Hypothalamus (tissue), 51 donors: ENCODE results near the gene CAV2.
"Not testable (repeated sequence)": the region's sequence is repeated elsewhere in the genome, so short reads cannot be mapped to it uniquely, and the experiment has no call there.

Source experiments
- DNase-seq, 51 donors: peaks; one replicate each; lab custom pipeline; 2025; lab: John Stamatoyannopoulos, UW

CAV2 gene, protein sequence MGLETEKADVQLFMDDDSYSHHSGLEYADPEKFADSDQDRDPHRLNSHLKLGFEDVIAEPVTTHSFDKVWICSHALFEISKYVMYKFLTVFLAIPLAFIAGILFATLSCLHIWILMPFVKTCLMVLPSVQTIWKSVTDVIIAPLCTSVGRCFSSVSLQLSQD

DNA sequence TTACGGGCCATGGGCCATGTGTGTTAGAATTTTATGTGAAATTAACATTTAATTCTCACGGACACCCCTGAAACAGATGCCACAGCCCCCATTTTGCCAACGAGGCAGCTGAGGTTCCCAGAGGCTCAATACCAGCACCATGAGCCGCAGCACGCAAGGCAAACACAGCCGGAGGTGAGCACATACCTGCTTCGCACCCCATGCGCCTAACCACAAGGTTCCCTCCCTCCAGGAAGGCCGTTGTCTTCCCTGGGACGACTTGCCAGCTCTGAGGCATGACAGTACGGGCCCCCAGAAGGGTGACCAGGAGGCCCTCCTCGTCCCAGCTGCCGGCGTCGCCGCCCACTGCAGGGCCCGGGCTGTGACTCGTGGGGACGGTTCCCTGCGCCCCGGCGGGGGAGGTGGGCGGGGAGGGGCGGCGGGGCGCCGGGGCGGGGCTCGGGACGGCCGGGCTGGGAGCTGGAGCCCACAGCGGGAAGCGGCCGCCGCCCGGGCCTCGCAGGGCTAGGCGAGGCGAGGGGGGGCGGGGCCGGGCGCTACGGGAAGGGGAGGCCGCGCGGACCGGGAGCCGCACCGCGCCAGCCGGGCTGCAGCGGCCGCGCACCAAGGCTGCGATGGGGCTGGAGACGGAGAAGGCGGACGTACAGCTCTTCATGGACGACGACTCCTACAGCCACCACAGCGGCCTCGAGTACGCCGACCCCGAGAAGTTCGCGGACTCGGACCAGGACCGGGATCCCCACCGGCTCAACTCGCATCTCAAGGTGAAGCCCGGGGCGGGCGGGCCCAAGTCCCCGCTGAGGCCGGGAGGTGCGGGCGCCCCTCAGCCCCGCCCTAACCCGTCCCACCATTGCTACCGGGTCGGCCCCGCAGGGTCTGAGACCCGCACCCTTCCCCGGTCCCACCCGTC is at the start of gene CAV2:
CAV2 (plus strand) TSS at position 571 of the 910 bp plus-strand sequence; CDS start at position 615, 44 bp downstream.
- DNase-seq: peak in 13 of 51 donors; percentile 5 to 45 (median 18)

DNA sequence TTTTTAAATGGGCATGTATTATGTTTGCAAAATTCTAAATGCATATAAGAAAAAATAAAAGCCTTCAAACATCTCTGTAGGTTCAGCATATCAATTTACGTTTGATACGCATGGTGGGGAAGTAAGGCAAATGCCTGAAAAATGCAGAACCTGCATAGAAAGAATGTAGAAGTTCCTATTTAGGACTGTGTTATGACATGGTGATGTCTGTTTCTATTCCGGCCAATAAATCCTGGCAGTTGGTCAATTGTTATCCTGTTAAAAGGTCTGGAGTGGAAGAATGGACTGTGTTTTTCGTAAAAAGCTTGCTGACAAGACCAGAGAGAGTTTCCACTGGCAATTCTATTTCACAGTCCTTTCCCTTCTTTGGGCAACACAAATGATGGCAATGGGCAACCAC is 49.6 kb upstream of the CAV2 start:
- no peak for DNase-seq

DNA sequence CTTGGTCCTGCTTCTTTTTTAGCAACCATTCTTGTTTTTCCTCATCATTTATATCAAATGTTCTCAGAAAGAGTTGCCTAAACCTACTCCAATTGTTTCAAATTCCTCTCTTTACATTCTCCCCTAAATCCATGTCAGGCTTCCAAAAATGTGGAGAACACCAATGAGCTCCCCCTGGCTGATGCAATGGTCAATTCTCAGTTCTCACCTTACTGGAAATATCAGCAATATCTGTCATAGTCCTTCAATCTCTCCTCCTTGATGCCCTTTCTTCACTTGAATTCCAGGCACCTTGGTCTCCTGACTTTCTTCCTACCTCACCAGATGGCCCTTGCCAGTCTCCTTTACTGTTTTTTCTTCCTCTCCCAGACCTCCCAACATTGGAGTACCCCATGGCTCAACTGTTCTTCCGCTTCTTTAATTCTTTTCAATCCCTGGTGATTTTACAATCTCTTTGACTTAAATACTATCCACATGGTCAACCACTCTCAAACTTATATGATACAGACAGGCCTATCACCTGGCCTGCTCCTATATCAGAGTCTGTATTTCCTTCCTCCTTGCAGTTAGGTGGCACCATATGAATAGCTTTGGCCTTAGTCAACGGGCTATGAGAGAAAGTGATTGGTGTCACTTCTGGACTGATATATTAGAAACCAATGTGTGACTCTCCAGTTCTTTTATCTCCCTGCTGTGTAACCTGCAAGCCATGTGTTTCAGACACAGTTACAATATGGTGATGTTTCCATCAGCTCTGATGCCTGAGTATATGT is 47.4 kb upstream of the CAV2 start:
- DNase-seq: no peak

DNA sequence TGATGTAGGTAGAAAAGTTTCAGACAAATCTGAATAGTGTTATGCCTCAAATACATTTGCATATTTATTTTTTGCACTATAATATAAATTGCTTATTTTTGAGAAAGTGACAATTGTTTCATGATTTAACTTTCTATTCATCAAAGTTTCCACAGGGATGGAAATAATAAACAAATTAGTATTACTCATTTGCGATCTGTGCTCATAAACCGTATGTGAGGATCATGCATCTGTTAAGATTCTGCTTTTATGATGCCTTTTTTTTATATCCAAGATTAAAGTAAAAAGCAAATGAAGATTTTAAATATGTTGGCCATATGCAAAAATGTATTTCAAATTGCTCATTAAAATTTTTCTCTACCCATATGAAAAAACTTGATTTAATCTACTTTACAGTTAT is 45.2 kb upstream of the CAV2 start:
- no peak for DNase-seq

DNA sequence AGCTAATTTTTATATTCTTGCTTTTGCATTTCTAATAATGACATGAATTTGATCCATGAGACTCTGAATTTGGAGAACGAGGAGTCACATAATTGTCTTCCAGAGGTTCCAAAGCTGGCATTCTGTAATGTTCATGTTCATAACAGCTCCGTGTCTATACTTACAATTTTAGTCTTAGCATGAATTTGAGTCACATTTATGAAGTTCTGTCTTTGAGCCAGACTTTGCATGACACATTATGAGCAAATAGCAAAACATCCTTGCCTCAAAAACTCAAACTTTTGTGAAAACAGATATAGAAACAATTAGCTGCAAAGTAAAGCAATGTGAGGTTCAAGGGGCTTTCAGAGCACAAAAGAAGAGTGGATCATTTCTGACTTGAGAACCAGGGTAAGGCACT is 44.5 kb upstream of the CAV2 start:
- no peak for DNase-seq

DNA sequence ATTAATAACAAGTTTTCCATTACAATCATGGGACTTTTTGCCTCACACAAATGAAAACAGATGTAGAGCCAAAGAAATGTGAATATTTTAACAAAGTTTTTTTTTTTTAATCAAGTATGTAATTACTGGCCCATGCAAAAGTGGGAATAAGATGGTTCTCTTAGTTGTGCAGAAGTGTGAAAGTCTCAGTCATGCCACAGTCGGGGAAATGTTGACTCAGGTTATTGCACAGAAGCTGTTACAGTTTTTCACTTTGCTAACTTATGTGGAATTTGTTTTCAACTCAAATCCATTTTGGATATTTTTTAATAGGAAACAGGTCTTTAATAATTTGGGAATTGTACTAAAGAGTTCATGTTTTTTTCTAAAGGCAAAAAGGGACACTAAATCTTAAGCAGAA is 44.0 kb upstream of the CAV2 start:
- DNase-seq: no peak

DNA sequence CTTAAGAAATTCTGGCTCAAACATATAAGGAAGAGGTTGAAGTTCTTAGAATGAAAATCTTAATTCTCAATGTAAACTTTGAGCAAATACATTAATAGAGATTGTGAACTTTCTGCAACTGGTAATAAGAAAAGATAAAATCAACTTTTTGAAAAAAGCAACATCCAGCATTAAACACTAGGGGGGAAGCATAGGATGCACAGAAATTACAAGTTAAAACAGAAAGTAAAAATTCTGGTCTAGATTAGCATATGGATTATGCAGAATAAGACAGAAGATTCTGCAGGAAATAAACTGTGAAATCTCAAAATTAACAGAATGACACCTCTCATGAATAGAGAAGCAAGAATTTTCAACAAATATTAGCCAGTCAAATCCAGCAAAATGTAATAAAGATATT is 38.0 kb upstream of the CAV2 start:
- DNase-seq: no peak

DNA sequence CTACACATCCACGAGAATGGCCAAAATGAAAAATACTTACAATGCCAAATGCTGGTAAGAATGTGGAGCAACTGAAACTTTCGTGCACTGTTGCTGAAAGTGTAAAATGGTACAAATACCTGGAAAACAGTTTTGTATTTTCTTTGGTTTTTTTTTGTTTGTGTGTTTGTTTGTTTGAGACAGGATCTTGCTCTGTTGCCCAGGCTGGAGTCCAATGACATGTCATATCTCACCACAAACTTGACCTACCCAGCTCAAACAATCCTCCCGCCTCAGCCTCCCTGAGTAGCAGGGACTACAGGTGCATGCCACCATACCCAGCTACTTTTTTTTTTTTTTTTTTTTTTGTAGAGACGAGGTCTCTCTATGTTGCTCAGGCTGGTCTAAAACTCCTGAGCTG is 35.6 kb upstream of the CAV2 start:
- DNase-seq: no peak

DNA sequence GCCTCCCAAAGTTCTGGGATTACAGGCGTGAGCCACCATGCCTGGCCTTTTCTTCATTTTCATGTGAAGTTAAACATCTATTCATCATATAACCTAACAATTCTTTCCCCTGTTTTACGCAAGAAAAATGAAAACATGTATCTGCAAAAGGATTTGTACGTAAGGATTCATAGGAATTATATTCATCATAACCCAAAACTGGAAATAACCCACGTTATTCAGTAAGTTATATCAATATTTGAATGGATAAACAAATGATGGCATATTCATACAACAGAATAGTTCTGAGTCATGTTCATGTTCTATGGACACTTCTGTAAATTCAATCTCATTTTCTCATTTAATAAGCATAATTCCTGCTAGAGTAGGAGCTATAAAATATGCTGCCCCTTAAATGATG is 35.2 kb upstream of the CAV2 start:
- DNase-seq: no peak

DNA sequence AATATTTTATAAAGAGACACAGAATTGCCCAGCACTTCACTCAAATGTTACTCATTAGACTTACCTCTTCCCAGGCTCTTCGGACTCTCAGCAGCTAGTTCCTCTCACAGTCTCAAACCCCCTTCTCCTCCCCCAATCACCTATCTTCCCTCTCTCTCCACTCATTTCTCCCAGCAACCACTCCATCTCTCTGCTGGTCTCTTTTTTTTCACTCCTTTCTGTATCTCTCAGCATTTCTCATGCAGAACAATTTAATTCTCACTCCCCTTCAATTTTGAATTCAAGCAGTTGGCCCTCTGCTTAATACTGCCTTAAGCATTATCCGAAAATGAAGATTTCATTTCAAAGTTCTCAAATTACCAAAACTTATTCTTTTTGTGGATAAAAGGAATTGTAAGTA is 34.4 kb upstream of the CAV2 start:
- no peak for DNase-seq

DNA sequence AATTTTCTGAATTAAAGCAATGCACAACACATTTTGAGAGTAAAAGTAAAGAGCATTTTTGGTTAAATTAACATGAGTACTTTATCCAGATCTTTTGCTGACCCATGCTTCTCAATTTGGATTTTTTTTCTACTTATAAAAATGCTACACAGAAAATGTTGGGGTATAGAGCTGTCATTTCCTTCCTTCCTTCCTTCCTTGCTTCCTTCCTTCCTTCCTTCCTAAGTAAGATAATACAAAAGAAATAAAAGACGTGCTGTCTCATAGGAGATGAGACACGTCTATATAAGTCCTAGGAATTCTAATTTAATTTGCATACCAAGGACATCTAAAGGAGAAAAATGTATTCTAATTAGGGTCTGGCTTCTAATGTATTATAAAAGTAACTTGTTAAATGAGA is 31.0 kb upstream of the CAV2 start:
- DNase-seq: no peak

DNA sequence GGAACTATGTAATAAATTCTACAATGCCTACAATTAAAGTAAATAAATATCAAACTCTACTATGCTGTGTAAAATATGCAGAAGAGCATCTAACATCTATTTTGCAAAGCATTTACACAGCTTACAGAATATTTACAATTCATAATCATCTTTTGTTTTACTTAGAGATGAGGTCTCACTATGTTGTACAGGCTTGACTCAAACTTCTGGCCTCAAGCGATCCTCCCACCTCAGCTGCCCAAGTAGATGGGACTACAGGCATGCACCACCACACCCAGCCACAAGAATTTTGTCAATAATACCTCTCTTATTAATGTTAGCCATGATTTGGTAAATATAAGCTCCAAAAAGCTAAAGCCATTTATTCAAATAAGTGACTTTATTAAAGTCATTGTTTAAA is 21.9 kb upstream of the CAV2 start:
- no peak for DNase-seq

DNA sequence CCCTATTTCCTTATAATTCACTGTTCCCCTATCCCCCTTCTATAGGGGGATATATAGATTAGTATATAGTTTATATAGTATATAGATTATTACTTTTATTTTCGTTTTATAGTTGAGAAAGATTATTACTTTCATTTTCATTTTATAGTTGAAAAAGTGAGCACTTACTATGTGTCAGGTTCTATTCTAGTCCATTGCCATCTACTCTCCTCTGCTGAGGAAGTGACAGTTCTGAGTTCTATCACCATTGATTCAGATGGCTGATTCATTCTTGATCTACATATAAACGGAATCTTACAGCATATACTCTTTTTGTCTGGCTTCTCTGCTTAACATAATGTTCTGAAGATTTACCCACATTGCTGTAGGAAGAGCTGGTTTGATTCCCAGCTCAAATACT is 20.7 kb upstream of the CAV2 start:
- no peak for DNase-seq

DNA sequence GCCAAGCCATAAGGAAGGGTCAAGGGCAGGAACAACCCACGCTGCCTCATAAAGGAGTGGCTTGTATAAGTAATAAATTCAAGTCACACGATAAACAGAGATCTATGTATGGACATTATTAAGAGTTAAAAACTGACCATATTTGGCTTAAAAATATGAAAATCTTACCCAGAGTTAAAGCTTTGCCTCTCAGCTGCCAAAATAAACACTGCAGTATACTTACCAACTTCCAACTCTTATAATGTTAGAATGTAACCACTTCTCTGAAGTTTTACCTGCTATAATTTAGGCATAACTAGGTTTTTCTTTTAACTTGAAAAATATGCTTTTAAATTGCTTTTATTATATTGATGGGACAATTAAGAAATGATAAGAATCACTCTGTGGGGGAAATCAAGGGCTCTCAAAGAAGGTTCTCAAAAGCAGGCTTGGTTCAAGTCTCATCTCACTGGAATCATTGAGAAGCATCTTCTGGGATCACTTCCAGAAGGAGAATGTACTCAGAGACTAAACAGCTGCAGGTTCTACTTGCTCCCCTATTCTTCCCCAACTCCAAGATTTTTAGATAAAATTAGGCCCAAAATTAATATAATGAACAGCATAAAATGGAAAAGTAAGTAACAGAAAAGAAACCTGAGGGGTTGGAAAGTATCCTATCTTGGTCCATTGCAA is 16.1 kb upstream of the CAV2 start:
- DNase-seq: no peak

DNA sequence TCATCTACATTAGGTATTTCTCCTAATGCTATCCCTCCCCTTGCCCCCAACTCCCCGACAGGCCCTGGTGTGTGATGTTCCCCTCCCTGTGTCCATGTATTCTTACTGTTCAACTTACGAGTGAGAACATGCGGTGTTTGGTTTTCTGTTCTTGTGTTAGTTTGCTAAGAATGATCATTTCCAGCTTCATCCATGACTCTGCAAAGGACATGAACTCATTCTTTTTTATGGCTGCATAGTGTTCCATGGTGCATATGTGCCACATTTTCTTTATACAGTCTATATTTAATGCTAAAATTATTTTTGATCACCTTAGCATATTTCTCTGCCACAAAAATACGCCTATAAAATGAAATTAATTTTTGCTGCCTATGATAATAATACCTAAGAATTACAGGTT is 15.1 kb upstream of the CAV2 start:
- not testable (repeated sequence) for DNase-seq

DNA sequence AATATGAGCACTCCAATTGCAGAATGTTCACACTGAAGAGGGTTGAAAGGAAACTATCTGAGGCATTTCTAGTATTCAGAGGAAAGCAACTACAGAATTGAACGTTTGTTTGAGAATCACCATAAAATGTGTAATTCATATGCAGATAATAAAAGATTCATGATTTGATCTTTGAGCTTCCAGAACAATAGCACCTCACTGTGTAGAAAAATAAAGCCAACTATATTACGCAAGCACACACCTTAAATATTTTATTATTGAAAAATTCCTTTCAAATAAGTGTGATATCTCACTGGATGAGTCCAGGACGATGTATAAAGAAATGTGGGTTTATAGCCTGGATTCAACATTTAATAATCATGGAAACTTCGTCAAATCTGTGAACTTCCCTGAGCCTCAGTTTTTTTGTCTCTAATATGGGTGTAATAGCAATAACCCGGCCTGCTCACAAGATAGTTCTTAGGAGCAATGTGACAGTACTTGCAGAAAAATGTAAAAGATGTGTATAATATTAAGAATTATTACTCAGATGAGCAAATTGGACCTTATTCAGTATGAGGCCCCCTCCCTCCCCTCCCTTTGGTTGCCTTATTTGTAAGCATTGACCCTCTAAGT is 11.5 kb upstream of the CAV2 start:
- no peak for DNase-seq

DNA sequence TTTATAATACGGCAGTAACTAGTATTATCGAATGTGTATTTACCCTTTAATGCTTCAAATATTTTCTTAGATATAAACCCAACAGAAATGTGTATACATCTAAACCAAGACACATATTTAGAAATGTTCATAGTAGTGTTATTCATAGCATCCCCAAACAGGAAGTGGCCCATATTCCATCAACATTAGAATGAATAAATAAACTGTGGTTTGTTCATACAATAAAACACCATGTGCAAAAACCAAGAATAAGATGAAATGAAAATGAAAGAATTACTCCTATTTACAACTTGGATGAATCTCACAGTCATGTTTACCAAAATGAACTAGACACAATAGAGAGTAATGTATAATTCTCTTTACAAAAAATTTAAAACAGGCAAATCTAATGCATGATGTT is 9.2 kb upstream of the CAV2 start:
- no peak for DNase-seq

DNA sequence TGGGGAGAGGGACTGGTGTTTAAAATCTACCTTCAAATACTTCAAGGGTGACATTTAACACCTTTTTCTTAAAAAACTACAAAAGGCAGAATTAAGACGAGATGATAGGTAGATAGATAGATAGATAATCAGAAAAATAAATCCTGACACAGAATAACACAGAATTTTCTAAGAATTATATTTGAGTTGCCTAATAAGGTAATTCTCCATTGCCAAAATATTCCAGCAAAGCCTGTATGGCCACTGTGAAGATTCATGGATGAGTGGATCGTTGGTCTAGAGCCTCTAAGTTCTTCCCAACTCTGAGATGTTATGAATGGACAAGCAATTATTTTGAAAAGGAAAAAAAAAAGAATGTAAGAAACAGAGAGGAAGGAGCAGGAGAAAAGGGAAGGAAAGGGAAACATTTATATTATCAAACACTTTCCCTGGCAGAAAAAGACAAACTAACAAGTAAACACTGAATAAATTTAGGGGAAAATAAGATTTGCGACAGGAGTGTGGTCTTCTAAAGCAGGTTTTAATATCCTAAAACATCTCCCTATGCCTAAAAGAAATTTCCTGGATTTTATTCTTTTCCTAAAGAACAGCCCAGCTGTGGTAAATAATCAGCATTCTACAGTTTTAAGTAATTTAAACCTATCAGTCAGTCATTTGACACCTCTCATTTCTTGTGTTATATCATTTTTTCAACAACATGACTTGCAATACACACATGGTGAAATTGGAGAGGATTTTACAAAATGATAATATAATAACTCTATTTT is 7.5 kb upstream of the CAV2 start:
- no peak for DNase-seq

DNA sequence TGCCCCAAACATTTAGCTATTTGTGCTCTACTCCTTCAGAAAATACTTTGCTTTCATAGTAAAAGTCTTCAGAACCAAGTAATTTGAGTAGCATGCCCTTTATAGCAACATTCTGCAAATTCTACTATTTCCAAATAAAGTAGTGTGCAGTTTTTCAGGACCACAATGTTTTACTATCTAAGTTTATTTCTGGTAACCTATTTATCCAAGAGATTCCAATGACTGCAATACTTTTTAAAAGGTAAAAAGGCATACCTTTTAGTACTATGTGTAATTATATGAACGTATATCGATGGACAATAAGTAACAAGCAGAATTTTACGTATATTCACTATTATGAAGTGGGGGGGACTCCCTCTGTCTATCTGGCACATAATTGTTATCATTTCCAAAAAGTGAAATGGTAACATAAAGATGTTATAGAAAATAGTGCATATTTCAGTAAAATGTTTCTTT is 6.9 kb upstream of the CAV2 start:
- DNase-seq: no peak

DNA sequence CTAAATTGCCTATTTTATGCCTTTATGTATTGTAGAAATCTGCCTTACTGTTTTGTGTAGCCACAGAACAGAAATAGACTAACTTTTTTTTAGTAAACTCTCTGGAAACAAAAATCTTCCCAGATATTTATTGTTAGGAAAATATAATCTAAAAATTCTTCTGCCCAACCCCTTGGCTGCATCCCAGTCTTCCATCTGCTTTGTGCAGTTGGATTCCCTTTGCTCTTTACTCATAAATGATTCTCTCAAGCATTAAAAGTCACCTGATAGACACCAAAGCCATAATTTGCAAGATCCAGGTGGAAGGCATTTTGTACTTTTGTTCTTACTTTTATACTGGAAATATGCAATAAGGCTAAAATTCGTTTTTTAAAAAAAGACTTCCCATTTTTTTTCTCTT is 6.1 kb upstream of the CAV2 start:
- no peak for DNase-seq
